K562 (cell line): Measurements from ENCODE around the gene FBXO8. TPM values are rescaled to one million over a fixed set of nuclear protein-coding genes. Genes with fewer than 3 reads are reported as not detected.
A peak's percentile ranks its signal among the peaks of the same experiment; 100 is the strongest.

Experiments
- ASH1L ChIP-seq: fragments of 450-650 bp; IDR thresholded peaks from 2 replicates; pipeline ENCODE4 v1.6.1; 2018; ENCODE audit warnings: borderline replicate concordance, mild to moderate bottlenecking, low read depth; ENCODE audit not compliant: partially characterized antibody
- GATA2 ChIP-seq: sonication (generic); formaldehyde crosslinking; IDR thresholded peaks from 2 replicates; pipeline ENCODE4 v1.4.0; 2020; ENCODE audit warnings: mild to moderate bottlenecking, missing genetic modification reagents
- MBD1 ChIP-seq: fragments of 250-450 bp; sonication (Bioruptor Pico); IDR thresholded peaks from 2 replicates; pipeline ENCODE4 v1.8.0; 2022; ENCODE audit warnings: inconsistent platforms
- SAFB ChIP-seq: fragments of 200-400 bp; formaldehyde crosslinking; IDR thresholded peaks from 2 replicates; pipeline ENCODE4 v1.6.1; 2017; ENCODE audit warnings: low read depth, low read length, borderline replicate concordance
- SRF ChIP-seq, 2 experiments: fragments of 250-450, 450-650 bp in 1 of 2; sonication (Bioruptor Pico) in 1 of 2; sonication (generic) in 1 of 2; formaldehyde crosslinking; IDR thresholded peaks; 2 replicates each; pipeline versions ENCODE4 v1.5.0 to v1.5.1; 2020 to 2022; ENCODE audit warnings: mild to moderate bottlenecking in 1 of 2, missing genetic modification reagents in 1 of 2
- ZNF639 ChIP-seq, 2 experiments: fragments of 200-800 bp in 1 of 2; sonication (Bioruptor generic) in 1 of 2; sonication (generic) in 1 of 2; formaldehyde crosslinking in 1 of 2; IDR thresholded peaks in 1 of 2; conservative IDR thresholded peaks in 1 of 2; 2 replicates each; pipeline versions ENCODE4 v1.5.0 to v1.6.1; 2016 to 2020; ENCODE audit warnings: missing compliant biosample characterization in 1 of 2, missing genetic modification characterization in 1 of 2, missing genetic modification reagents in 1 of 2
- polyA plus RNA-seq, 8 experiments: library from polyadenylated mRNA; depleted of rRNA in 4 of 8; stranded (reverse) in 5 of 8; unstranded in 3 of 8; fragments of >200 nt; fragmentation: Nextera tagmentation in 2 of 8; fragmentation: Illumina TruSeq in 1 of 8; extraction: Ambion mirVana in 2 of 8; extraction: Trizol in 1 of 8; gene quantifications; 2 replicates each; pipeline versions ENCODE4 v1.2.1 to v1.2.3, GENCODE V29; 2011 to 2014; ENCODE audit warnings: inconsistent platforms in 1 of 8, missing spikeins in 1 of 8
- total RNA-seq, 7 experiments: library from RNA; depleted of rRNA in 6 of 7; stranded (reverse); fragments of >200 nt in 6 of 7; fragmentation: Illumina TruSeq in 2 of 7; extraction: Trizol in 2 of 7; gene quantifications; 2 replicates each; pipeline versions ENCODE4 v1.2.1 to v1.2.3, GENCODE V29; 2011 to 2021; ENCODE audit warnings: low replicate concordance in 1 of 7

Gene FBXO8
- total and polyA plus RNA-seq, 9 of the 15 experiments (the other 6 are each of a cell fraction or from before 2014, with no cell fraction given), result 12.9 to 27.1 (median 14.8) TPM

GRCh38 chr4:174190832-174191500, 92.5 kb downstream of the FBXO8 start (continued):
- TF ChIP-seq ZNF639 (CRISPR knock-in tag; conservative IDR thresholded peaks at IDR 0.05 in 1 of 2, IDR thresholded peaks at IDR 0.05 in 1 of 2) (0 out of 4 replicates have a peak, but pooled peaks of 1 of the 2 experiments have one; percentile 36), ASH1L (no peak), MBD1 (CRISPR knock-in tag) (no peak), GATA2 (peak; percentile 70), SAFB (no peak), SRF (CRISPR knock-in tag; IDR thresholded peaks at IDR 0.05) (no peak)
- TF ChIP-seq, all 486 proteins: peak for 17
